T-helper 2 cell treated with Interferon-gamma antibody and Interleukin-4, amounts not matched to agents 5 μg/mL and 100 μg/mL, for 36 hours (primary cell): Measurements from ENCODE around the gene RABEPK.

ENCODE experiments used
- DNase-seq: peaks from one replicate; pipeline ENCODE4 v3.0.0; 2021; ENCODE audit warnings: low spot score
- H3K27ac Mint-ChIP-seq: one replicate; pipeline ENCODE4 v1.8.0; 2021; ENCODE audit warnings: mild to moderate bottlenecking, mixed read lengths
- H3K27me3 Mint-ChIP-seq: one replicate; pipeline ENCODE4 v1.8.0; 2021; ENCODE audit warnings: low read depth, mixed read lengths
- H3K36me3 Mint-ChIP-seq: one replicate; pipeline ENCODE4 v1.8.0; 2021; ENCODE audit warnings: low read depth, mixed read lengths
- H3K4me1 Mint-ChIP-seq: one replicate; pipeline ENCODE4 v1.8.0; 2021; ENCODE audit warnings: low read depth, mixed read lengths
- H3K4me3 Mint-ChIP-seq: one replicate; pipeline ENCODE4 v1.8.0; 2022; ENCODE audit warnings: mild to moderate bottlenecking, moderate library complexity, mixed read lengths
- H3K9me3 Mint-ChIP-seq: one replicate; pipeline ENCODE4 v1.8.0; 2021; ENCODE audit warnings: mixed read lengths

The RABEPK gene

GRCh38 chr9:125272697-125273096 is 72.4 kb downstream of the RABEPK start:
- H3K4me1 Mint-ChIP-seq: peaks cover 2% of the 10 kb centered on the region
- H3K27ac Mint-ChIP-seq: no peak overlapping the region
- no peak for DNase-seq
- peaks cover 20% of the 10 kb centered on the region for H3K36me3 Mint-ChIP-seq
- no peaks in the 10 kb centered on the region for H3K9me3 Mint-ChIP-seq
- no peak overlapping the region for H3K4me3 Mint-ChIP-seq
- H3K27me3 Mint-ChIP-seq: no peaks in the 10 kb centered on the region

GRCh38 chr9:125276771-125277170 is 76.4 kb downstream of the RABEPK start:
- Mint-ChIP-seq H3K27ac (no peak overlapping the region), H3K4me3 (no peak overlapping the region), H3K27me3 (no peaks in the 10 kb centered on the region), H3K4me1 (no peaks in the 10 kb centered on the region), H3K9me3 (no peaks in the 10 kb centered on the region), H3K36me3 (peaks cover 8% of the 10 kb centered on the region)
- DNase-seq: no peak

- peaks cover 8% of the 10 kb centered on the region for H3K36me3 Mint-ChIP-seq
- no peaks in the 10 kb centered on the region for H3K4me1 Mint-ChIP-seq
- no peak overlapping the region for H3K4me3 Mint-ChIP-seq
- no peaks in the 10 kb centered on the region for H3K27me3 Mint-ChIP-seq
- DNase-seq: no peak
- no peaks in the 10 kb centered on the region for H3K9me3 Mint-ChIP-seq
- H3K27ac Mint-ChIP-seq: no peak overlapping the region
These were observed 77.1 kb downstream of the RABEPK start for GRCh38 chr9:125277411-125277810.

GRCh38 chr9:125280945-125281344 is 80.6 kb downstream of the RABEPK start:
- Mint-ChIP-seq H3K27me3 (no peaks in the 10 kb centered on the region), H3K27ac (no peak overlapping the region), H3K36me3 (peaks cover 4% of the 10 kb centered on the region), H3K4me3 (no peak overlapping the region), H3K9me3 (no peaks in the 10 kb centered on the region), H3K4me1 (no peaks in the 10 kb centered on the region)
- DNase-seq: no peak
